CD4-positive, alpha-beta memory T cell (primary cell): ENCODE results near the gene SMAD9. TPM values are rescaled to one million over a fixed set of nuclear protein-coding genes. Genes with fewer than 3 reads are reported as not detected.

ENCODE experiments used
- CTCF ChIA-PET: fragments of 350-600 bp; sonication (Branson Sonifier 250); formaldehyde crosslinking; loops from one replicate; lab custom pipeline; 2021; ENCODE audit warnings: inconsistent platforms; ENCODE audit not compliant: partially characterized antibody; lab: Charles Lee
- POLR2A ChIA-PET: fragments of 350-600 bp; sonication (Branson Sonifier 250); formaldehyde crosslinking; loops from one replicate; lab custom pipeline; 2021; ENCODE audit not compliant: partially characterized antibody; lab: Charles Lee
- DNase-seq, 5 donors: peaks; one replicate each; pipeline versions ENCODE4 v3.0.0 to v3.0.0-alpha.2; 2020 to 2022; ENCODE audit warnings: mixed read lengths in 1 of 5
- H3K27ac ChIP-seq: one replicate; pipeline ENCODE4 v1.7.0; 2013; ENCODE audit warnings: low read depth, low read length
- H3K27me3 ChIP-seq: 2 replicates; pipeline ENCODE4 v1.7.0; 2013; ENCODE audit warnings: mild to moderate bottlenecking, low read length, moderate library complexity; ENCODE audit not compliant: insufficient read depth
- H3K36me3 ChIP-seq: 2 replicates; pipeline ENCODE4 v1.7.0; 2013; ENCODE audit warnings: mild to moderate bottlenecking, low read length, moderate library complexity; ENCODE audit not compliant: insufficient read depth
- H3K4me1 ChIP-seq: 2 replicates; pipeline ENCODE4 v1.7.0; 2013; ENCODE audit warnings: mild to moderate bottlenecking, low read length, moderate library complexity; ENCODE audit not compliant: insufficient read depth
- H3K4me3 ChIP-seq, 2 donors: one replicate each; pipeline ENCODE4 v1.7.0; 2013; ENCODE audit warnings: low read length in 2 of 2, mild to moderate bottlenecking in 1 of 2
- H3K9me3 ChIP-seq, 2 donors: one replicate each; pipeline ENCODE4 v1.7.0; 2013; ENCODE audit warnings: low read length in 2 of 2, control low read depth in 1 of 2; ENCODE audit not compliant: control insufficient read depth in 1 of 2
- H3K27ac Mint-ChIP-seq, 7 donors: one replicate each; pipeline ENCODE4 v1.8.0; 2020 to 2021; ENCODE audit warnings: mixed read lengths in 7 of 7, mild to moderate bottlenecking in 6 of 7, inconsistent platforms in 3 of 7, moderate library complexity in 3 of 7
- H3K27me3 Mint-ChIP-seq, 2 donors: one replicate each; pipeline ENCODE4 v1.8.0; 2020 to 2021; ENCODE audit warnings: mixed read lengths in 2 of 2
- H3K36me3 Mint-ChIP-seq, 2 donors: one replicate each; pipeline ENCODE4 v1.8.0; 2020 to 2021; ENCODE audit warnings: mixed read lengths in 2 of 2, inconsistent platforms in 1 of 2, mild to moderate bottlenecking in 1 of 2
- H3K4me1 Mint-ChIP-seq, 4 donors: one replicate each; pipeline ENCODE4 v1.8.0; 2020 to 2021; ENCODE audit warnings: mixed read lengths in 4 of 4, mild to moderate bottlenecking in 1 of 4
- H3K4me3 Mint-ChIP-seq, 8 donors: one replicate each; pipeline ENCODE4 v1.8.0; 2020 to 2021; ENCODE audit warnings: mixed read lengths in 8 of 8, mild to moderate bottlenecking in 7 of 8, moderate library complexity in 6 of 8, inconsistent platforms in 3 of 8
- H3K9me3 Mint-ChIP-seq, 8 donors: one replicate each; pipeline ENCODE4 v1.8.0; 2020 to 2021; ENCODE audit warnings: mixed read lengths in 8 of 8, mild to moderate bottlenecking in 5 of 8, inconsistent platforms in 3 of 8, moderate library complexity in 1 of 8
- intact Hi-C: fragments of 100-400 bp; cut with micrococcal nuclease; formaldehyde crosslinking; loops from one replicate; pipeline ENCODE4 v1.15.1; 2023
- polyA plus RNA-seq, 2 donors: library from polyadenylated mRNA; unstranded; fragments of 300-500 nt; fragmentation: Illumina TruSeq; gene quantifications; one replicate each; pipeline ENCODE4 v1.2.3, GENCODE V29; 2021
- total RNA-seq, 2 experiments: library from RNA; stranded (reverse); gene quantifications; one replicate each; pipeline ENCODE4 v1.2.3, GENCODE V29; 2021

SMAD9 gene
- total and polyA plus RNA-seq, 4 experiments from 2014 or later, result 0.10 TPM; not detected in 3

DNA sequence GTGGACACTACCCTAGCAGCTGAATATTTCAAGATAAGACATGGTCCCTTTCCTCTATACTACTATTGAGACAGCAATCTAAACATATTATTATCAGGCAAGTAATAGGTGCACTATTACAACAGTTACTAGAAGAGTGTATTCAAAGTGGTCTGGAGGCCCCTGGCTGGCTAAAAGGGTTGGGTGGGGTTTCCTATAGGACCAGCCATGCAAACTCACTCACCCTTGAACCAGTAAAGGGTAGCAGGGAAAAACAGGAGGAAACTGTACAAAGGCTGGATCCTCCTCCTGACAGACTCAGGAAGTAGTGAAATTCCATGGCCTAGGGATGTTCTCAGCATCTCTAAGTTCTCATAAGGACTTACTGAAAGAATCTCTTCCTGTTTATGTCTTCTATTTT is 7.7 kb downstream of the SMAD9 start:
- Histone ChIP-seq H3K4me3 (no peak overlapping the region), H3K27ac (no peak overlapping the region), H3K36me3 (no peaks in the 10 kb centered on the region), H3K9me3 (no peaks in the 10 kb centered on the region), H3K4me1 (no peaks in the 10 kb centered on the region), H3K27me3 (no peaks in the 10 kb centered on the region)
- ChIA-PET CTCF (no interaction called here), POLR2A (no interaction called here)
- Mint-ChIP-seq H3K27ac (no peak overlapping the region), H3K9me3 (no peaks in the 10 kb centered on the region), H3K36me3 (no peaks in the 10 kb centered on the region), H3K4me3 (no peak overlapping the region), H3K27me3 (peaks cover 27 to 37% of the 10 kb centered on the region in 2 donors), H3K4me1 (no peaks in the 10 kb centered on the region)
- no peak for DNase-seq
- intact Hi-C loops, result no loop called here

DNA sequence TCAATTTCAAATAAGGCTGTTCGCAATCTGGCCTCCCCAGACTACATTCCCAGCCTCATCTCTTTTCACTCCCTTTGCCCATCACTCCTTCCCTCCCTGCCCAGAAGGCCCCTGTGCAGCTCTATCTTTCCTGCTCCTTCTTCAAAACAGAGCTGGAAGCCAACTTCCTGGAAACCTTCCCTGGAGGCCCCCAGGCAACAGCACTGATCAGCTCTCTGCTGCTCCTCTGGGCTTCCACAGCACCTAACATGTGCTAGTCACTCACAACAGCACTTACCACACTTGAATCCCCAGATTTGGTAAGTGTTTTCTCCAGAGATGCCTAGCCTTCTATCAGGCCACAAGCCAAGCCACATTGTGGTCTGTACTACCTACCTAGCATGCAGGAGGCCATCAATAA is 9.5 kb downstream of the SMAD9 start:
- Histone ChIP-seq H3K9me3 (no peaks in the 10 kb centered on the region), H3K36me3 (no peaks in the 10 kb centered on the region), H3K27me3 (no peaks in the 10 kb centered on the region), H3K4me1 (no peaks in the 10 kb centered on the region), H3K27ac (no peak overlapping the region), H3K4me3 (no peak overlapping the region)
- peak overlapping the region in 1 of 8 donors; percentile 55 for H3K4me3 Mint-ChIP-seq
- no peaks in the 10 kb centered on the region for H3K9me3 Mint-ChIP-seq
- CTCF ChIA-PET, result no interaction called here
- DNase-seq, result no peak
- H3K4me1 Mint-ChIP-seq, result no peaks in the 10 kb centered on the region
- POLR2A ChIA-PET, result no interaction called here
- peaks cover 15 to 28% of the 10 kb centered on the region in 2 donors for H3K27me3 Mint-ChIP-seq
- no peaks in the 10 kb centered on the region for H3K36me3 Mint-ChIP-seq
- intact Hi-C loops, result no loop called here
- no peak overlapping the region for H3K27ac Mint-ChIP-seq

DNA sequence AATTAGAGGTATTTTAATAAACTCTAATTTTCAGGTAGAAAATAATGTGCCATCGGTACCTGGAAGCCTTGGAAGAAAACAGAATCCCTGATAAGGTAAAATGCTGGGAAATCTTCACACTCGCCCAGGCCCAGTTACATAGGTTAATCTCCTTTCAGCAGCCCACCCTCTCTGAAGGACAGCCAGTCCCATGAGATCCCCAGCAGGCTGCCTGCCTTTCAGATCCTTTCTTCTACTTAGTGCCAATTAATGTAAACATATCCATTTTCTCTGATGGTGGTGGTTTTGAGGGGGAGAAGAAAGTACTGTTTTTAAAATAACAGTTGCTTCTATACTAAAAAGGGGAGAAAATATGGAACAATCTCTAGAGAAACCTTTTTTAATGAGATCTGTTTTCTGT is 12.2 kb downstream of the SMAD9 start:
- Histone ChIP-seq H3K36me3 (no peaks in the 10 kb centered on the region), H3K27me3 (no peaks in the 10 kb centered on the region), H3K4me3 (no peak overlapping the region), H3K27ac (no peak overlapping the region), H3K4me1 (no peaks in the 10 kb centered on the region), H3K9me3 (no peaks in the 10 kb centered on the region)
- Mint-ChIP-seq H3K36me3 (no peaks in the 10 kb centered on the region), H3K4me1 (no peaks in the 10 kb centered on the region), H3K27me3 (peaks cover 9 to 18% of the 10 kb centered on the region in 2 donors), H3K9me3 (no peaks in the 10 kb centered on the region), H3K4me3 (no peak overlapping the region), H3K27ac (no peak overlapping the region)
- ChIA-PET POLR2A (no interaction called here), CTCF (no interaction called here)
- no peak for DNase-seq
- intact Hi-C loops, result no loop called here

DNA sequence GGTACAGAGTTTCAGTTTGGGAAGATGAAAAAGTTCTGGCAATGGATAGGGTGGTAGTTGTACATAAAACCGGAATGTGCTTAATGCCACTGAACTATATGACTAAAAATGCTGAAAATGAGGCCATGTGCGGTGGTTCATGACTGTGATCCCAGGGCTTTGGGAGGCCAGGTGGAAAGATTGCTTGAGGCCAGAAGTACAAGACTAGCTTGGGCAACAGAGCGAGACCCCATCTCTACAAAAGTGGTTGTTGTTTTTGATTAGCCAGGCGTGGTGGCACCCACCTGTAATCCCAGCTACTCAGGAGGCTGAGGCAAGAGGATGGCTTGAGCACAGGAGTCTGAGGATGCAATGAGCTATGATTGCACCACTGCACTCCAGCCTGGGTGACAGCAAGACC is 12.8 kb downstream of the SMAD9 start:
- Histone ChIP-seq H3K9me3 (no peaks in the 10 kb centered on the region), H3K27me3 (no peaks in the 10 kb centered on the region), H3K36me3 (no peaks in the 10 kb centered on the region), H3K4me1 (no peaks in the 10 kb centered on the region), H3K4me3 (no peak overlapping the region), H3K27ac (no peak overlapping the region)
- DNase-seq, result no peak
- intact Hi-C loops, result no loop called here
- no peak overlapping the region for H3K27ac Mint-ChIP-seq
- peaks cover 11 to 19% of the 10 kb centered on the region in 2 donors for H3K27me3 Mint-ChIP-seq
- no peak overlapping the region for H3K4me3 Mint-ChIP-seq
- H3K36me3 Mint-ChIP-seq, result no peaks in the 10 kb centered on the region
- CTCF ChIA-PET, result no interaction called here
- POLR2A ChIA-PET, result no interaction called here
- no peaks in the 10 kb centered on the region for H3K4me1 Mint-ChIP-seq
- H3K9me3 Mint-ChIP-seq, result peaks cover 0 to 2% (median 0%) of the 10 kb centered on the region in 8 donors

DNA sequence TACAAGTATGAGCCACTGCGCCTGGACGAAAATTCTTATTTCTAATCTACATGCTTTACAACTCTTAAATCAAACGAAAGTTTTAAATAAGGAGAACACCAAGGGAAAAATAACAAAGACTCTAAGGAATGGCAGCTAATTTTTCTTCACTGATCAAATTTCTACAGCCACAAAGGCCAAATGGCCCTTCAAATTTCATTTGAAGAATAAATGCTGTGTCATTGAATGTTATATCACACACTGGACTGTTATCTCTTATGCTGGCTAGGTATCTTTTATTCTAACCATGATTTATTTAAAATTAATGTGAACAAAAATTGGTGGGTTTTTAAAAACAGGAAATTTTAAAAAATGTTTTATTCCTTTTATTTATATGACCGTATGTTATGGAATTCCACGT is 14.1 kb downstream of the SMAD9 start:
- Mint-ChIP-seq H3K27ac (no peak overlapping the region), H3K4me1 (no peaks in the 10 kb centered on the region), H3K9me3 (peaks cover 0 to 4% (median 0%) of the 10 kb centered on the region in 8 donors), H3K27me3 (peaks cover 13 to 20% of the 10 kb centered on the region in 2 donors), H3K4me3 (no peak overlapping the region), H3K36me3 (no peaks in the 10 kb centered on the region)
- H3K27ac ChIP-seq, result no peak overlapping the region
- H3K4me1 ChIP-seq, result no peaks in the 10 kb centered on the region
- intact Hi-C loops, result no loop called here
- H3K27me3 ChIP-seq, result no peaks in the 10 kb centered on the region
- DNase-seq, result no peak
- H3K9me3 ChIP-seq, result no peaks in the 10 kb centered on the region
- no peaks in the 10 kb centered on the region for H3K36me3 ChIP-seq
- no peak overlapping the region for H3K4me3 ChIP-seq
- ChIA-PET CTCF (no interaction called here), POLR2A (no interaction called here)

DNA sequence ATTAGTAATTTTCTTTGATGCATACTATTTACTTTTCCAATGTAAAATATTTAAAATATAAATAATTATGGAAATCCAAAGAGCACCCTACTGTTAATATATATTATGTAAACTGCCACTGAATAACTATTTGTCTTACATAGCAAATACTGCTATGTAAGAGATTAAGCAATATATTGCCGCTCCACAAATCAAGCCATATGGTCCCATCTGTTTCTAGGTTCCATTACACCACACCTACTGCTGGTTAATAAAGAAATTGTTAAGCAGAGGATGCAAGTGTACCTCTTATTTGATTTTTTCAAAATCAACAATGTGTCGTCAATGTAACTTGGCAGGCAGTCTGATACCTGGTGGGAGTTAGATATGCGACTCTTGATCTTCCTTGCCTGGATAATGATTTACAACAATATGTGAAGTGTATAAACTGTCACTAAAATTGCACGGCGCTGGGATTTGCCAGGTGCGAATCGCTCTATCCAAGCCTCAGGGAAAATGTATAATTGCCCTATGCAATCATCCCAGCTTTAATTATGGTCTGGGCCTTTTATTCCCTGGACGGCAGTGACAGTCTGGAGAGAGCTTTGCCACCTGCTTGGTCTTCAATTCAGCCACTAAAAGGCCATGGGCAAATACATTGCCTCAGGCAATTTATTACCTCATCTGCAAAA is 16.0 kb downstream of the SMAD9 start:
- Mint-ChIP-seq H3K36me3 (no peaks in the 10 kb centered on the region), H3K4me1 (no peaks in the 10 kb centered on the region), H3K9me3 (peaks cover 0 to 4% (median 0%) of the 10 kb centered on the region in 8 donors), H3K27me3 (peaks cover 10 to 25% of the 10 kb centered on the region in 2 donors), H3K27ac (no peak overlapping the region), H3K4me3 (no peak overlapping the region)
- Histone ChIP-seq H3K9me3 (no peaks in the 10 kb centered on the region), H3K36me3 (no peaks in the 10 kb centered on the region), H3K4me1 (no peaks in the 10 kb centered on the region), H3K27me3 (no peaks in the 10 kb centered on the region), H3K4me3 (no peak overlapping the region), H3K27ac (no peak overlapping the region)
- POLR2A ChIA-PET, result no interaction called here
- DNase-seq, result no peak
- CTCF ChIA-PET, result no interaction called here
- intact Hi-C loops, result no loop called here

DNA sequence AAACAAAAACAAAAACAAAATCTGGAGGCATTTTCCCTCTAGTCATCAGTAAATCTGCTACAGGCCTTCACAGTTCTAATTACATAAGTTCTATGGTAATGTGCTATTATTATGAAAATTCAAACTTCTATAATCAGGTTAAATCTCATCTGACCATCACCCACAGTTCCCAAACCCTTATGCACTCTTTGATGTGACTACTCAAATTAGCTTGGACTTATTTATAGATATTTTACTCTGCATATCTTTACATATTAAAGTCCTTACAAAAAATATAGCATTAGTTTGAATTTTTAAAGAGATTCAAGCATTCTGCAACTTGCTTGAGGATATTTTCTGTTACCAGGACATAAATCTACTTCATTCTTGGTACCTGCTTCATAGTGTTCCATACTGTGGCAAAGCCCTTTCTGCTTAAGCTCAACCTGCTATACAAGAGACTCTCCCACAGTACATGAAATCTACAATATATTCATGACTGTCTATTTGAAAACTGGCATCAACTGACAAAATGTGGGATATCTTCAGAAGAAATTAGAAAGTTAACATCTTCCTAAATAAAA is 22.9 kb downstream of the SMAD9 start:
- Histone ChIP-seq H3K9me3 (no peaks in the 10 kb centered on the region), H3K27ac (no peak overlapping the region), H3K4me3 (no peak overlapping the region), H3K27me3 (no peaks in the 10 kb centered on the region), H3K4me1 (no peaks in the 10 kb centered on the region), H3K36me3 (no peaks in the 10 kb centered on the region)
- H3K4me3 Mint-ChIP-seq, result no peak overlapping the region
- no peak for DNase-seq
- POLR2A ChIA-PET, result no interaction called here
- peaks cover 0 to 3% (median 0%) of the 10 kb centered on the region in 8 donors for H3K9me3 Mint-ChIP-seq
- CTCF ChIA-PET, result no interaction called here
- H3K27ac Mint-ChIP-seq, result no peak overlapping the region
- intact Hi-C loops, result no loop called here
- H3K4me1 Mint-ChIP-seq, result no peaks in the 10 kb centered on the region
- no peaks in the 10 kb centered on the region for H3K36me3 Mint-ChIP-seq
- H3K27me3 Mint-ChIP-seq, result peaks cover 12 to 23% of the 10 kb centered on the region in 2 donors
